Measurements from ENCODE around the gene IDE.
"Not testable (repeated sequence)": the region's sequence is repeated elsewhere in the genome, so short reads cannot be mapped to it uniquely, and the experiment has no call there.

Gene IDE

GRCh38 chr10:92420546-92421275 is 153.2 kb downstream of the IDE start:
- DNase-seq (ENCODE audit: low spot score) (no peak), FAIRE-seq (no peak)

GRCh38 chr10:92419740-92420545 is 153.9 kb downstream of the IDE start:
- FAIRE-seq = no peak
- no peak for DNase-seq (ENCODE audit: low spot score)

- no peak for FAIRE-seq
These were observed 155.0 kb downstream of the IDE start for GRCh38 chr10:92418891-92419290.

GRCh38 chr10:92418221-92418620 is 155.7 kb downstream of the IDE start:
- DNase-seq (ENCODE audit: low spot score) = no peak
- FAIRE-seq = no peak

More at GRCh38 chr10:92418891-92419290, 155.0 kb downstream of the IDE start:
- DNase-seq (ENCODE audit: low spot score) = no peak

- DNase-seq (ENCODE audit: low spot score) (no peak), FAIRE-seq (no peak)
These were observed 160.4 kb downstream of the IDE start for GRCh38 chr10:92413519-92413918.

GRCh38 chr10:92413011-92413410 is 160.9 kb downstream of the IDE start:
- DNase-seq (ENCODE audit: low spot score) = no peak
- no peak for FAIRE-seq

GRCh38 chr10:92411406-92411805 is 162.5 kb downstream of the IDE start:
- FAIRE-seq (no peak), DNase-seq (ENCODE audit: low spot score) (no peak)

- no peak for DNase-seq (ENCODE audit: low spot score)
- no peak for FAIRE-seq
These were observed 163.4 kb downstream of the IDE start for GRCh38 chr10:92410501-92410900.

GRCh38 chr10:92408017-92408361 is 165.9 kb downstream of the IDE start:
- FAIRE-seq (no peak), DNase-seq (ENCODE audit: low spot score) (no peak)

GRCh38 chr10:92407305-92408016 is 166.4 kb downstream of the IDE start:
- FAIRE-seq (no peak), DNase-seq (ENCODE audit: low spot score) (no peak)

- no peak for FAIRE-seq
These were observed 168.4 kb downstream of the IDE start for GRCh38 chr10:92405419-92405924.

GRCh38 chr10:92404612-92405418 is 169.1 kb downstream of the IDE start:
- no peak for DNase-seq (ENCODE audit: low spot score)
- FAIRE-seq = no peak

More at GRCh38 chr10:92405419-92405924, 168.4 kb downstream of the IDE start:
- no peak for DNase-seq (ENCODE audit: low spot score)

GRCh38 chr10:92402234-92402633 is 171.7 kb downstream of the IDE start:
- not testable (repeated sequence) for DNase-seq (ENCODE audit: low spot score); FAIRE-seq
